ENCODE measurements around the gene CCND2. TPM values are rescaled to one million over a fixed set of nuclear protein-coding genes. Genes with fewer than 3 reads are reported as not detected.

Gene CCND2
- total and polyA plus RNA-seq, 2 of the 8 experiments (the other 6 are each of a cell fraction or from before 2014, with no cell fraction given): 41.7 to 223 TPM

GRCh38 chr12:4245446-4245845 lies 28.1 kb upstream of the CCND2 start:
- Histone ChIP-seq H3K23ac (ENCODE audit: insufficient read length) (no peak overlapping the region), H3K4ac (replicated peaks; ENCODE audit: insufficient read length, low read depth, low read length) (no peak overlapping the region), H3K27ac (ENCODE audit: low read depth, low read length) (no peak overlapping the region), H3K79me1 (ENCODE audit: low read depth, low read length) (peaks cover 3% of the 10 kb centered on the region; the same call in 1 of the 2 replicates), H3K18ac (ENCODE audit: extremely low read depth, low read length) (no peak overlapping the region), H3K14ac (ENCODE audit: insufficient read length) (no peak overlapping the region), H3K27me3 (replicated peaks in 1 of 4; ENCODE audit: control insufficient read depth in 3 of 4, extremely low read depth in 1 of 4, insufficient read depth in 3 of 4, low read length in 3 of 4) (no peaks in the 10 kb centered on the region), H3K36me3 (ENCODE audit: control insufficient read depth in 2 of 4, insufficient read depth in 4 of 4, low read length in 3 of 4) (peaks cover 0 to 5% (median 0%) of the 10 kb centered on the region in 4 experiments; a peak in 1 of 8 replicates), H2BK15ac (ENCODE audit: low read length) (no peak overlapping the region), H4K8ac (ENCODE audit: extremely low read depth, insufficient read depth, low read length) (no peak overlapping the region), H2BK12ac (ENCODE audit: low read depth, low read length) (no peak overlapping the region), H3K9ac (replicated peaks in 1 of 4; ENCODE audit: extremely low read depth in 1 of 4, low read depth in 3 of 4, low read length in 3 of 4) (no peak overlapping the region), H3K79me2 (ENCODE audit: control insufficient read depth in 1 of 2, insufficient read depth in 2 of 2, low read length in 2 of 2) (peaks cover 0 to 4% of the 10 kb centered on the region in 2 experiments; a peak in 1 of 4 replicates), H3K9me3 (ENCODE audit: insufficient read depth in 2 of 2, low read depth in 1 of 2, low read length in 1 of 2) (no peaks in the 10 kb centered on the region; a peak in 1 of 4 replicates), H3K4me1 (replicated peaks in 1 of 4; ENCODE audit: control insufficient read depth in 3 of 4, insufficient read depth in 4 of 4, low read length in 3 of 4) (peaks cover 0 to 13% (median 5%) of the 10 kb centered on the region in 4 experiments; a peak in 5 of 7 replicates), H4K20me1 (replicated peaks in 1 of 2; ENCODE audit: control insufficient read depth in 1 of 2, insufficient read depth in 2 of 2, low read length in 2 of 2) (peaks cover 0 to under 1% of the 10 kb centered on the region in 2 experiments), H4K5ac (ENCODE audit: insufficient read length, low read depth, low read length) (no peak overlapping the region), H3K4me2 (ENCODE audit: insufficient read depth in 1 of 2, low read depth in 2 of 2, low read length in 2 of 2) (no peak overlapping the region), H4K91ac (replicated peaks; ENCODE audit: insufficient read length, low read length) (no peak overlapping the region), H2AFZ (ENCODE audit: low read length) (no peak overlapping the region), H3K4me3 (ENCODE audit: extremely low read depth in 1 of 4, insufficient read depth in 2 of 4, low read depth in 3 of 4, low read length in 4 of 4) (no peak overlapping the region), H3K23me2 (ENCODE audit: low read depth, low read length) (no peaks in the 10 kb centered on the region), H2BK5ac (ENCODE audit: low read depth, low read length) (no peak overlapping the region), H2BK120ac (replicated peaks; ENCODE audit: low read depth, low read length) (no peak overlapping the region), H3K56ac (replicated peaks; ENCODE audit: insufficient read length, low read depth, low read length) (no peak overlapping the region), H2AK5ac (ENCODE audit: low read depth, low read length) (no peak overlapping the region), H2BK20ac (ENCODE audit: low read length) (no peak overlapping the region)
- DNase-seq (ENCODE audit: low read depth in 1 of 2, low spot score in 2 of 2) (no peak), FAIRE-seq (no peak)
- ChIA-PET CTCF (ENCODE audit: partially characterized antibody) (no interaction called here), POLR2A (ENCODE audit: partially characterized antibody) (interaction anchor here (0.7 to 1.9 kb wide), 4 partner anchors 16 to 31 kb away, joined by 3 to 5 read pairs (median 4); no protein-coding TSS in a partner anchor)
- no peak for TF ChIP-seq MAX (IDR thresholded peaks at IDR 0.05)
- no peak for TF ChIP-seq KDM5A (IDR thresholded peaks at IDR 0.05; ENCODE audit: low read length)
- no peak for TF ChIP-seq PHF8 (conservative IDR thresholded peaks at IDR 0.05; ENCODE audit: low read depth, low read length)
- no peak for TF ChIP-seq JUND (IDR thresholded peaks at IDR 0.05; ENCODE audit: low read length)
- no peak for TF ChIP-seq E2F6 (IDR thresholded peaks at IDR 0.05)
- no peak for TF ChIP-seq CTCF (IDR thresholded peaks at IDR 0.05; ENCODE audit: control extremely low read depth in 1 of 3, insufficient read depth in 1 of 3, low read depth in 1 of 3, low read length in 3 of 3)
- no peak for TF ChIP-seq HDAC2 (IDR thresholded peaks at IDR 0.05; ENCODE audit: borderline replicate concordance in 1 of 2, low read depth in 2 of 2, low read length in 2 of 2)
- 93% methylated on average over 4 of the region's 4 CpGs; no CpG with 5 or more reads in 1 of the 2 experiments for WGBS, 2 experiments (ENCODE audit: extremely low coverage in 1 of 2, insufficient coverage in 1 of 2, insufficient read length in 1 of 2, insufficient replicate concordance in 2 of 2, low coverage in 1 of 2, low lambda C conversion rate in 2 of 2, missing lambda C conversion rate in 1 of 2)
